A549 (cell line): ENCODE data around the gene TC2N. TPM values are rescaled to one million over a fixed set of nuclear protein-coding genes. Genes with fewer than 3 reads are reported as not detected.

Source experiments
- ATAC-seq, 2 experiments: fragments of 200-7000 bp in 1 of 2; fragments of >200 bp in 1 of 2; cut with Nextera tagmentation in 1 of 2; cut with Tn5 transposase in 1 of 2; 3 replicates each; pipeline versions ENCODE4 v1.8.0 to v1.9.1; 2018 to 2020; ENCODE audit warnings: mild to moderate bottlenecking in 1 of 2, moderate library complexity in 1 of 2
- CTCF ChIA-PET: fragments of 300-600 bp; sonication (Branson Sonifier 250); formaldehyde crosslinking; extraction: SDS; loops from one replicate; lab custom pipeline; 2021; ENCODE audit warnings: antibody characterized with exemption, inconsistent platforms; lab: Yijun Ruan, JAX
- POLR2A ChIA-PET: fragments of 350-600 bp; formaldehyde crosslinking; extraction: SDS; loops from one replicate; lab custom pipeline; 2021; ENCODE audit warnings: antibody characterized with exemption, inconsistent platforms; lab: Yijun Ruan, JAX
- DNase-seq, 2 experiments: peaks; one replicate each; pipeline versions ENCODE4 v3.0.0 to v3.0.0-alpha.2; 2011 to 2016; ENCODE audit warnings: low read depth in 1 of 2, low spot score in 1 of 2
- FAIRE-seq: peaks from 2 replicates; lab custom pipeline; 2011; peaks lifted over from hg19 to GRCh38; lab: Jason Lieb, UNC
- H3K27ac ChIP-seq, 2 experiments: fragments of >200 bp; sonication (Bioruptor Twin); formaldehyde crosslinking; 3 replicates each; pipeline ENCODE4 v1.5.1; 2016 to 2017
- H3K4me1 ChIP-seq: fragments of >200 bp; sonication (Bioruptor Twin); formaldehyde crosslinking; 3 replicates; pipeline ENCODE4 v1.6.1; 2016
- H3K4me2 ChIP-seq: fragments of >200 bp; sonication (Bioruptor Twin); formaldehyde crosslinking; 3 replicates; pipeline ENCODE4 v1.6.1; 2016
- H3K4me3 ChIP-seq: fragments of >200 bp; sonication (Bioruptor Twin); formaldehyde crosslinking; 3 replicates; pipeline ENCODE4 v1.5.1; 2016
- H3K9me3 ChIP-seq: fragments of >200 bp; sonication (Bioruptor Twin); formaldehyde crosslinking; 3 replicates; pipeline ENCODE4 v1.6.1; 2016
- BCL3 ChIP-seq: fragments of >200 bp; sonication (Bioruptor Twin); formaldehyde crosslinking; IDR thresholded peaks from 3 replicates; pipeline ENCODE4 v1.6.1; 2016
- CBX8 ChIP-seq: fragments of 200-600 bp; sonication (generic); IDR thresholded peaks from 2 replicates; pipeline ENCODE4 v1.6.1; 2016
- CHD4 ChIP-seq: fragments of 200-600 bp; sonication (generic); IDR thresholded peaks from 2 replicates; pipeline ENCODE4 v1.6.1; 2016; ENCODE audit warnings: antibody characterized with exemption, mild to moderate bottlenecking, borderline replicate concordance
- EHF ChIP-seq: fragments of 250-450 bp; sonication (Bioruptor Pico); IDR thresholded peaks from 2 replicates; pipeline ENCODE4 v1.5.0; 2020; ENCODE audit warnings: mild to moderate bottlenecking
- ELK1 ChIP-seq: fragments of 150-350 bp; IDR thresholded peaks from 2 replicates; pipeline ENCODE4 v1.6.1; 2014; ENCODE audit warnings: low read depth, mild to moderate bottlenecking, low read length
- FOSL2 ChIP-seq, 2 experiments: fragments of 450-650 bp in 1 of 2; fragments of >200 bp in 1 of 2; sonication (Bioruptor Twin) in 1 of 2; formaldehyde crosslinking; IDR thresholded peaks; 2 replicates each; pipeline versions ENCODE4 v1.5.0 to v1.6.1; 2016 to 2020; ENCODE audit warnings: mild to moderate bottlenecking in 1 of 2, moderate library complexity in 1 of 2
- FOXS1 ChIP-seq: fragments of 250-450 bp; sonication (Bioruptor Pico); IDR thresholded peaks from 2 replicates; pipeline ENCODE4 v1.5.0; 2020; ENCODE audit warnings: mild to moderate bottlenecking, moderate library complexity
- HES2 ChIP-seq: fragments of >200 bp; sonication (Bioruptor Twin); formaldehyde crosslinking; IDR thresholded peaks from 2 replicates; pipeline ENCODE4 v1.6.1; 2016
- HEYL ChIP-seq: fragments of 250-450 bp; sonication (Bioruptor Pico); IDR thresholded peaks from 2 replicates; pipeline ENCODE4 v1.8.0; 2021; ENCODE audit warnings: mild to moderate bottlenecking, moderate library complexity
- HMGXB4 ChIP-seq: fragments of 250-450 bp; sonication (Bioruptor Pico); IDR thresholded peaks from 2 replicates; pipeline ENCODE4 v1.5.0; 2021; ENCODE audit warnings: mild to moderate bottlenecking, moderate library complexity, borderline replicate concordance
- HOXA7 ChIP-seq: fragments of 250-450 bp; sonication (Bioruptor Pico); IDR thresholded peaks from 2 replicates; pipeline ENCODE4 v1.5.0; 2020; ENCODE audit warnings: mild to moderate bottlenecking, moderate library complexity
- HOXB13 ChIP-seq: fragments of 250-450 bp; sonication (Bioruptor Pico); IDR thresholded peaks from 2 replicates; pipeline ENCODE4 v1.5.0; 2020; ENCODE audit warnings: low read depth, mild to moderate bottlenecking, moderate library complexity
- KDM5A ChIP-seq: fragments of 200-600 bp; sonication (generic); IDR thresholded peaks from 2 replicates; pipeline ENCODE4 v1.6.1; 2016; ENCODE audit warnings: antibody characterized with exemption, mild to moderate bottlenecking
- MAZ ChIP-seq: fragments of 150-350 bp; IDR thresholded peaks from 2 replicates; pipeline ENCODE4 v1.6.1; 2014; ENCODE audit warnings: antibody characterized with exemption, low read depth, low read length, borderline replicate concordance
- POLR2A ChIP-seq: IDR thresholded peaks from 2 replicates; pipeline ENCODE4 v1.6.1; 2012; ENCODE audit warnings: mild to moderate bottlenecking, low read length
- RARB ChIP-seq: fragments of 250-450 bp; sonication (Bioruptor Pico); IDR thresholded peaks from 2 replicates; pipeline ENCODE4 v1.8.0; 2021; ENCODE audit warnings: mild to moderate bottlenecking, moderate library complexity
- RCOR1 ChIP-seq: fragments of 150-350 bp; IDR thresholded peaks from 2 replicates; pipeline ENCODE4 v1.6.1; 2014; ENCODE audit warnings: antibody characterized with exemption, low read length, low read depth
- REST ChIP-seq: fragments of 200-600 bp; sonication (generic); IDR thresholded peaks from 2 replicates; pipeline ENCODE4 v1.6.1; 2016; ENCODE audit warnings: antibody characterized with exemption, mild to moderate bottlenecking, moderate library complexity
- RFX5 ChIP-seq: fragments of 450-650 bp; IDR thresholded peaks from 2 replicates; pipeline ENCODE4 v1.7.1; 2014; ENCODE audit warnings: antibody characterized with exemption, mild to moderate bottlenecking, moderate library complexity
- SREBF2 ChIP-seq: fragments of 450-650 bp; IDR thresholded peaks from 2 replicates; pipeline ENCODE4 v1.6.1; 2014; ENCODE audit warnings: mild to moderate bottlenecking, moderate library complexity
- USF2 ChIP-seq: fragments of 450-650 bp; IDR thresholded peaks from 2 replicates; pipeline ENCODE4 v1.6.1; 2014; ENCODE audit warnings: antibody characterized with exemption
- ZNF302 ChIP-seq: fragments of 250-450 bp; sonication (Bioruptor Pico); IDR thresholded peaks from 2 replicates; pipeline ENCODE4 v1.9.0; 2021; ENCODE audit warnings: inconsistent platforms, mild to moderate bottlenecking, moderate library complexity
- ZSCAN20 ChIP-seq: fragments of 250-450 bp; sonication (Bioruptor Pico); IDR thresholded peaks from 2 replicates; pipeline ENCODE4 v1.8.0; 2022; ENCODE audit warnings: mild to moderate bottlenecking, moderate library complexity
- WGBS: methylation state at CpG from one replicate; pipeline ENCODE4 v1.1.6; 2017; ENCODE audit errors: missing lambda C conversion rate; 5-methylcytosine and 5-hydroxymethylcytosine counted together
- polyA plus RNA-seq, 4 experiments: library from polyadenylated mRNA; depleted of rRNA in 3 of 4; stranded (reverse); fragments of >200 nt; fragmentation: RNase III in 1 of 4; extraction: RNeasy Plus Mini Kit Qiagen cat#74134 plus additional on column Dnase treatment in 1 of 4; gene quantifications; 2 replicates in 3 of 4; 3 replicates in 1 of 4; pipeline ENCODE4 v1.2.3, GENCODE V29; 2011 to 2017

The TC2N gene
- polyA plus RNA-seq, 2 of the 4 experiments (the other 2 are of a cell fraction) = 0.43 to 5.5 TPM

- no peak for TF ChIP-seq MAZ
- no peak for TF ChIP-seq RARB (CRISPR knock-in tag)
- TF ChIP-seq BCL3 = no peak
- no peak for TF ChIP-seq CHD4
- no peak for TF ChIP-seq ELK1
- no peak for TF ChIP-seq HOXA7 (CRISPR knock-in tag)
- no peak for TF ChIP-seq RFX5
- no peak for TF ChIP-seq HEYL
Observed at GRCh38 chr14:91731986-91732385, 135.3 kb downstream of the TC2N start, which contains the start of gene CATSPERB (continued).

GRCh38 chr14:91731018-91731417 lies 136.3 kb downstream of the TC2N start:
- POLR2A ChIA-PET = no interaction called here
- CTCF ChIA-PET = interaction anchor here (1.1 kb wide), 1 partner anchor 119 kb away, joined by 3 read pairs; no protein-coding TSS in a partner anchor
- no peak overlapping the region for H3K27ac ChIP-seq
- no peaks in the 10 kb centered on the region for H3K9me3 ChIP-seq
- ATAC-seq (no peak), FAIRE-seq (no peak), DNase-seq (no peak)
- H3K4me1 ChIP-seq = no peaks in the 10 kb centered on the region
- no peak overlapping the region for H3K4me2 ChIP-seq
- 35% methylated on average over 2 of the region's 2 CpGs for WGBS
- no peak for TF ChIP-seq RCOR1
- no peak for TF ChIP-seq ELK1
- no peak for TF ChIP-seq HOXA7 (CRISPR knock-in tag)
- TF ChIP-seq ZSCAN20 (CRISPR knock-in tag) = no peak
- TF ChIP-seq POLR2A = no peak
- no peak for TF ChIP-seq CBX8
- no peak for TF ChIP-seq USF2
- no peak for TF ChIP-seq SREBF2
- TF ChIP-seq KDM5A = no peak
- no peak for TF ChIP-seq FOSL2 (IDR thresholded peaks at IDR 0.05)
- TF ChIP-seq FOSL2 (CRISPR knock-in tag; IDR thresholded peaks at IDR 0.05) = no peak
- TF ChIP-seq EHF (CRISPR knock-in tag) = no peak
- TF ChIP-seq HMGXB4 (CRISPR knock-in tag) = no peak
- TF ChIP-seq REST = no peak
- TF ChIP-seq ZNF302 (CRISPR knock-in tag) = no peak
- TF ChIP-seq HES2 = no peak
- no peak for TF ChIP-seq FOXS1
- no peak for TF ChIP-seq HOXB13 (CRISPR knock-in tag)
- H3K4me3 ChIP-seq = no peak overlapping the region
